NCI-H2107 (cell line): ENCODE measurements around the gene IL22RA2.
A peak's percentile ranks its signal among the peaks of the same experiment; 100 is the strongest.

Source experiments
- DNase-seq: peaks from one replicate; lab custom pipeline; 2025; lab: John Stamatoyannopoulos, UW

The IL22RA2 gene

DNA sequence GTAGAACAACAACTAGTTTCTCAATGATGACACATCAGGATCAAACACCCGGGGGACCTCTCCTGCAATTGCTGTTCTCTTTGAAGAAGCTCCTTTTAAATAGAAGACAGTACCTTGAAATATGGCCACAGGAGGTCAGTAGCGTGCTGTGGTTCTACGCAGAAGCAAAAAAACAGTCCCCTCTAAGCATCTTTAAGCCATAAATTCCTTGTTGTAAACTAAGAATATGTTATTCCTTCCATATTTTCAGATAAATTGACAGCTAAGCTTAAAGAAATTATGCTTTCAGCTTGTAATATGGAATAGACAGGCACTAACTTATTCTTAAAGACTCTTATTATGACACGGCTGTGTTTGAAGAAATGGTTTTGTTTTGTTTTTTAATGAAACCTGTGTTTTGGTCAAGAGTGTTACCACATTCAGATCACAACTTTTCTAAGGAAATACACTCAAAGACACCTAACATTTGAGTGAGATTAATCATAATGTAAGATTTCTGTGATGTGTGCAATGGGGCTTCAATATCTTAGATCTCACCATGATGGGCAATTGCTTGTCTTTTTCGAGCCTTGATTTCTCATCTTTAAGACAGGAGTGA lies 78.9 kb downstream of the IL22RA2 start:
- DNase-seq, result peak; percentile 18
